ENCODE results near the gene NUMBL. TPM values are rescaled to one million over a fixed set of nuclear protein-coding genes. Genes with fewer than 3 reads are reported as not detected.

NUMBL gene
- total and polyA plus RNA-seq, 11 donors = 7.3 to 29.1 (median 10.6) TPM

- Histone ChIP-seq H3K36me3 (peaks cover 0 to 99% (median 90%) of the 10 kb centered on the region in 9 donors), H3K27ac (no peak overlapping the region), H3K4me1 (peaks cover 0 to 12% (median 0%) of the 10 kb centered on the region in 12 donors), H3K27me3 (no peaks in the 10 kb centered on the region), H3K9me3 (peaks cover 0 to 5% (median 0%) of the 10 kb centered on the region in 12 donors), H3K4me3 (no peak overlapping the region)
- no peak for ATAC-seq
- no peak for DNase-seq
- TF ChIP-seq POLR2A (IDR thresholded peaks at IDR 0.05) = no peak
- TF ChIP-seq, protein P1, sequence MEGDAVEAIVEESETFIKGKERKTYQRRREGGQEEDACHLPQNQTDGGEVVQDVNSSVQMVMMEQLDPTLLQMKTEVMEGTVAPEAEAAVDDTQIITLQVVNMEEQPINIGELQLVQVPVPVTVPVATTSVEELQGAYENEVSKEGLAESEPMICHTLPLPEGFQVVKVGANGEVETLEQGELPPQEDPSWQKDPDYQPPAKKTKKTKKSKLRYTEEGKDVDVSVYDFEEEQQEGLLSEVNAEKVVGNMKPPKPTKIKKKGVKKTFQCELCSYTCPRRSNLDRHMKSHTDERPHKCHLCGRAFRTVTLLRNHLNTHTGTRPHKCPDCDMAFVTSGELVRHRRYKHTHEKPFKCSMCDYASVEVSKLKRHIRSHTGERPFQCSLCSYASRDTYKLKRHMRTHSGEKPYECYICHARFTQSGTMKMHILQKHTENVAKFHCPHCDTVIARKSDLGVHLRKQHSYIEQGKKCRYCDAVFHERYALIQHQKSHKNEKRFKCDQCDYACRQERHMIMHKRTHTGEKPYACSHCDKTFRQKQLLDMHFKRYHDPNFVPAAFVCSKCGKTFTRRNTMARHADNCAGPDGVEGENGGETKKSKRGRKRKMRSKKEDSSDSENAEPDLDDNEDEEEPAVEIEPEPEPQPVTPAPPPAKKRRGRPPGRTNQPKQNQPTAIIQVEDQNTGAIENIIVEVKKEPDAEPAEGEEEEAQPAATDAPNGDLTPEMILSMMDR (IDR thresholded peaks at IDR 0.05) = no peak
- WGBS, 4 donors = 69 to 81% (median 76%) methylated on average over 3 of the region's 3 CpGs
- intact Hi-C loops (cut with DNase I) = loop anchor here in 1 of 10 donors (5.0 kb wide), 1 partner anchor 63 kb away; no protein-coding TSS in a partner anchor
These were observed 16.2 kb downstream of the NUMBL start for GRCh38 chr19:40674291-40674690.

DNA sequence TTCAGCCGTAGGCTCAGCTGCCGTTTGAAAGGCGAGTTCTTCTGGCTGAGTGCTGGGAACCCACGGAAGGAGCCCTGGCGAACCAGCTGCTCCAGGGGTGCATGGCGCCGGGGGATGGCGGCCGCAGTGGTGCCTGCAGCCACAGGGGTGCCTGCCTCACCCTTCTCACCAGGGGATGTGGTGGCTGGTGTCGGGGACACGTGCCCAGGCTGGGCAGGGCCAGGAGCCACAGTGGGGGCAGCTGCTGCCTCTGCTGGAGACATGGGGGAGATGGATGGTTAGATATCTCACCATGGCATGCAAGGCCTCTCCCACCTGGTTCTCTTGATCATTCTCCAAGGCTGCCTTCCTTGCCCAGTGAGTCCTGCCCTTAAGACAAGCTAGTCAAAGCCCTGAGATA lies 17.1 kb downstream of the NUMBL start:
- peaks cover 0 to 9% (median 0%) of the 10 kb centered on the region in 12 donors for H3K9me3 ChIP-seq
- intact Hi-C loops (cut with DNase I) = loop anchor here in 1 of 10 donors (5.0 kb wide), 1 partner anchor 64 kb away; no protein-coding TSS in a partner anchor
- H3K4me1 ChIP-seq = peaks cover 0 to 12% (median 0%) of the 10 kb centered on the region in 12 donors
- 87 to 97% (median 96%) methylated on average over 3 to 11 of the region's 11 CpGs for WGBS, 4 donors
- no peak for DNase-seq
- H3K4me3 ChIP-seq = no peak overlapping the region
- TF ChIP-seq POLR2A (IDR thresholded peaks at IDR 0.05) = no peak
- ATAC-seq = no peak
- peaks cover 0 to 99% (median 90%) of the 10 kb centered on the region in 9 donors for H3K36me3 ChIP-seq
- no peak overlapping the region for H3K27ac ChIP-seq
- no peaks in the 10 kb centered on the region for H3K27me3 ChIP-seq

DNA sequence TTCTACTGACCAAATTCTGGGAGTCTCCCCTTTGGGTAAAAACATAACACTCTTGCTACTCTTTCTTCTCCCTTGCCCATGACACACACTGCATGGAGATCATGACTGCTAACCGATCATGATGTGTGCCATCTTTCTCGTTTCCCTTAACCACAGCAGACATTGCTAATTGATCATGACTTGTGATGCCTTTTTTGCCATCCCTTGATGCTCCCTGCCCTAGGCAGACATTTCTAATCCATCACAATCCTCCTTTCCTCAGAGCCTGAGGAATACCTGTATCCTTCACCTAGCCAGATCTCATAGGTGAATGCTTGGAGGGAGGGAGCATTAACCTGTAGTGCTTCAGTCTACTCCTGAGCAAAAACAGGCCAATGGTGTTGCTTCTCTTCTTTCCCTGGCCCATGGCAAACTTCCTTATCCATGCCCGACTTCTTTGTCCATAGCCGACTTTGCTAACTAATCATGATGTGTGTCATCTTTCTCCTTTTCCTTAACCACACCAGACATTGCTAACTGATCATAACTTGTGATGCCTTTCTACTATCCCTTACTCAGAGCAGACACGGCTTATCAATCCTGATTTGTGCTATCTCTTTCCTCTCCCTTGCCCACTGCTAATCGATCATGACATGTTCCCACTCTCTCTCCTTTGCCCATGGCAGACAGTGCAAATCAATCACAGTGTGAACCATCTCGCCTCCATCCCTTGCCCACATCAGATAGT lies 17.7 kb downstream of the NUMBL start:
- WGBS, 4 donors = 91 to 96% (median 94%) methylated on average over 7 of the region's 7 CpGs
- no peak for DNase-seq
- H3K4me1 ChIP-seq = peaks cover 0 to 12% (median 0%) of the 10 kb centered on the region in 12 donors
- intact Hi-C loops (cut with DNase I) = loop anchor here in 1 of 10 donors (5.0 kb wide), 1 partner anchor 65 kb away; no protein-coding TSS in a partner anchor
- peaks cover 0 to 99% (median 89%) of the 10 kb centered on the region in 9 donors for H3K36me3 ChIP-seq
- no peak for ATAC-seq
- TF ChIP-seq, protein P1 (IDR thresholded peaks at IDR 0.05) = no peak
- no peak for TF ChIP-seq POLR2A (IDR thresholded peaks at IDR 0.05)
- H3K9me3 ChIP-seq = peaks cover 0 to 9% (median 0%) of the 10 kb centered on the region in 12 donors
- H3K4me3 ChIP-seq = no peak overlapping the region
- H3K27me3 ChIP-seq = no peaks in the 10 kb centered on the region
- H3K27ac ChIP-seq = no peak overlapping the region

- Histone ChIP-seq H3K27me3 (no peaks in the 10 kb centered on the region), H3K9me3 (peaks cover 0 to 9% (median 0%) of the 10 kb centered on the region in 12 donors), H3K4me3 (no peak overlapping the region), H3K36me3 (peaks cover 0 to 98% (median 89%) of the 10 kb centered on the region in 9 donors), H3K4me1 (peaks cover 0 to 12% (median 0%) of the 10 kb centered on the region in 12 donors), H3K27ac (peak overlapping the region in 6 of 12 donors; percentile 33 to 74 (median 47))
- TF ChIP-seq POLR2A (IDR thresholded peaks at IDR 0.05) = no peak
- TF ChIP-seq, protein P1 (IDR thresholded peaks at IDR 0.05) = no peak
- WGBS, 4 donors = 90 to 95% (median 93%) methylated on average over 2 of the region's 2 CpGs
- DNase-seq (no peak), ATAC-seq (no peak)
- intact Hi-C loops (cut with DNase I) = loop anchor here in 1 of 10 donors (5.0 kb wide), 1 partner anchor 65 kb away; no protein-coding TSS in a partner anchor
These were observed 18.4 kb downstream of the NUMBL start for GRCh38 chr19:40672038-40672437.

Measured in heart left ventricle (tissue), 16 donors.